HEK293 (cell line): ENCODE data around the gene RHBDD1.

Source experiments
- TF ChIP-seq, protein P1 (sequence below): fragments of 450-650 bp; formaldehyde crosslinking; IDR thresholded peaks from 2 replicates; pipeline ENCODE4 v1.5.1; 2016; ENCODE audit warnings: missing biosample characterization, missing genetic modification characterization, low read depth
- TF ChIP-seq, protein P2 (sequence below): IDR thresholded peaks from 2 replicates; pipeline ENCODE4 v1.6.1; 2011; ENCODE audit warnings: mild to moderate bottlenecking, low read depth, low read length, borderline replicate concordance

DNA sequence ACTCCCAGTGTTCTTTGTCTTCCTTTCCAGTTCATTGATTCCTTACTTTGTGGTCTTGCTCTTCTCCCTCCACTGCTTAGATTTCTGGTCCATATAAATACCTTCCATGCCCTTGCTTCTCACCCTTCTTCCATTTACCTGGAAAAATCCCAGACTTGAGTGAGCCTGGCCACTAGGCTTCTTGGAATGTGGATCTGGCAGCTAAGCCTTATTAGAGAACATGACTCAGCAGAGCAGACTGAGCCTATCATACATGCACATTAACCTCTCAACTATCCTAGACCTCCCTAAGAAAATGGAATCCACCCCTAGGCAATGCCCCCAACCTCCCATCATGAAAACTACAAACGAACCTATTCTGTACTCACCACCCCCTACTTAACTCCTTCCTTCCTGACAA, 127.7 kb downstream of the RHBDD1 start:
- TF ChIP-seq, protein P1, sequence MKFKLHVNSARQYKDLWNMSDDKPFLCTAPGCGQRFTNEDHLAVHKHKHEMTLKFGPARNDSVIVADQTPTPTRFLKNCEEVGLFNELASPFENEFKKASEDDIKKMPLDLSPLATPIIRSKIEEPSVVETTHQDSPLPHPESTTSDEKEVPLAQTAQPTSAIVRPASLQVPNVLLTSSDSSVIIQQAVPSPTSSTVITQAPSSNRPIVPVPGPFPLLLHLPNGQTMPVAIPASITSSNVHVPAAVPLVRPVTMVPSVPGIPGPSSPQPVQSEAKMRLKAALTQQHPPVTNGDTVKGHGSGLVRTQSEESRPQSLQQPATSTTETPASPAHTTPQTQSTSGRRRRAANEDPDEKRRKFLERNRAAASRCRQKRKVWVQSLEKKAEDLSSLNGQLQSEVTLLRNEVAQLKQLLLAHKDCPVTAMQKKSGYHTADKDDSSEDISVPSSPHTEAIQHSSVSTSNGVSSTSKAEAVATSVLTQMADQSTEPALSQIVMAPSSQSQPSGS (tag by site-specific recombination) = no peak
- TF ChIP-seq, protein P2, sequence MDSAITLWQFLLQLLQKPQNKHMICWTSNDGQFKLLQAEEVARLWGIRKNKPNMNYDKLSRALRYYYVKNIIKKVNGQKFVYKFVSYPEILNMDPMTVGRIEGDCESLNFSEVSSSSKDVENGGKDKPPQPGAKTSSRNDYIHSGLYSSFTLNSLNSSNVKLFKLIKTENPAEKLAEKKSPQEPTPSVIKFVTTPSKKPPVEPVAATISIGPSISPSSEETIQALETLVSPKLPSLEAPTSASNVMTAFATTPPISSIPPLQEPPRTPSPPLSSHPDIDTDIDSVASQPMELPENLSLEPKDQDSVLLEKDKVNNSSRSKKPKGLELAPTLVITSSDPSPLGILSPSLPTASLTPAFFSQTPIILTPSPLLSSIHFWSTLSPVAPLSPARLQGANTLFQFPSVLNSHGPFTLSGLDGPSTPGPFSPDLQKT = no peak
